ENCODE data around the gene KRT24.

- TF ChIP-seq EZH2 (IDR thresholded peaks at IDR 0.05; ENCODE audit: borderline replicate concordance, low read depth, low read length, severe bottlenecking): no peak
- no peak for TF ChIP-seq CTCF (IDR thresholded peaks at IDR 0.05; ENCODE audit: extremely low read depth in 1 of 2, insufficient read depth in 1 of 2, low read depth in 1 of 2, low read length in 2 of 2)
- TF ChIP-seq POLR2A (IDR thresholded peaks at IDR 0.05; ENCODE audit: low read depth, low read length): no peak
- no peak for TF ChIP-seq FOS (IDR thresholded peaks at IDR 0.05; ENCODE audit: borderline replicate concordance, insufficient read depth, low read length)
- TF ChIP-seq POLR2AphosphoS5 (IDR thresholded peaks at IDR 0.05; ENCODE audit: insufficient read depth, low read depth, low read length): no peak
- no peak for TF ChIP-seq MAX (IDR thresholded peaks at IDR 0.05; ENCODE audit: insufficient read depth, insufficient read length)
- no peak for TF ChIP-seq JUN (IDR thresholded peaks at IDR 0.05; ENCODE audit: borderline replicate concordance, insufficient read depth, insufficient read length, low read depth)
- no peak for TF ChIP-seq GATA2 (IDR thresholded peaks at IDR 0.05; ENCODE audit: insufficient read depth, insufficient read length, low read depth, low read length)
- TF ChIP-seq MYC (IDR thresholded peaks at IDR 0.05; ENCODE audit: low read depth, low read length): no peak
These were observed 7.6 kb downstream of the KRT24 start for GRCh38 chr17:40695874-40696472.

Data from endothelial cell of umbilical vein (primary cell).